Activated B cell treated with CpG ODN at 0.5 μM for 24 hours (primary cell): ENCODE measurements around the gene STOX1. TPM values are rescaled to one million over a fixed set of nuclear protein-coding genes. Genes with fewer than 3 reads are reported as not detected.

Experiments used
- total RNA-seq: library from RNA; stranded (reverse); gene quantifications from 2 replicates; pipeline ENCODE4 v1.2.3, GENCODE V29; 2022

Gene STOX1
- total RNA-seq, 1 donor from 2014 or later: 0.16 TPM

Other genes with a start within 250 kb of the STOX1 start
- gene CCAR1, start 106.3 kb upstream of the STOX1 start, total RNA-seq: 88.2 and 98.8 TPM in 2 replicates
- gene DDX50, start 73.8 kb downstream of the STOX1 start, total RNA-seq: 36.3 and 41.7 TPM in 2 replicates
- gene DDX21, start 128.6 kb downstream of the STOX1 start, total RNA-seq: 111 and 112 TPM in 2 replicates
- gene KIFBP, start 161.3 kb downstream of the STOX1 start, total RNA-seq: 6.5 and 7.7 TPM in 2 replicates